ENCODE measurements around the gene TRIM63. TPM values are rescaled to one million over a fixed set of nuclear protein-coding genes. Genes with fewer than 3 reads are reported as not detected.

TRIM63 gene
- total RNA-seq, 1 experiment from 2014 or later = not detected

- peak; percentile 92 for DNase-seq
These were observed 27.4 kb upstream of the TRIM63 start for GRCh38 chr1:26094677-26095383.

More at GRCh38 chr1:26094677-26095383, 27.4 kb upstream of the TRIM63 start:
- peak overlapping the region in 1 of 2 experiments; percentile 45; a peak in 1 of 5 replicates for H3K4me3 Mint-ChIP-seq
- H3K23ac ChIP-seq (ENCODE audit: insufficient read length, low read depth, low read length) = no peak overlapping the region
- no peaks in the 10 kb centered on the region for H3K36me3 Mint-ChIP-seq (ENCODE audit: insufficient read depth in 1 of 3, low read depth in 3 of 3)
- H3K27ac ChIP-seq (ENCODE audit: insufficient read length, low read depth, low read length) = no peak overlapping the region
- no peaks in the 10 kb centered on the region for H3K79me2 ChIP-seq (ENCODE audit: insufficient read depth, low read length)
- no CpG with 5 or more reads among the region's 17 CpGs for WGBS (ENCODE audit: extremely low coverage, insufficient read length, low lambda C conversion rate)
- no peak overlapping the region for H3T11ph ChIP-seq (ENCODE audit: low read length)
- H2BK5ac ChIP-seq (ENCODE audit: insufficient read length, low read length) = no peak overlapping the region
- no peak overlapping the region for H2BK12ac ChIP-seq (ENCODE audit: insufficient read length, low read depth, low read length)
- no peak overlapping the region for H2AFZ ChIP-seq (ENCODE audit: low read length)
- H3K27me3 ChIP-seq (ENCODE audit: insufficient read depth, low read length) = no peaks in the 10 kb centered on the region
- peaks cover 23 to 36% of the 10 kb centered on the region in 2 experiments for H3K4me1 Mint-ChIP-seq
- H4K5ac ChIP-seq (ENCODE audit: insufficient read length, low read depth, low read length) = no peak overlapping the region
- H2BK120ac ChIP-seq (ENCODE audit: low read depth, low read length, poor library complexity, severe bottlenecking) = no peak overlapping the region
- TF ChIP-seq CTCF (conservative IDR thresholded peaks at IDR 0.05) = peak; percentile 31; the same call in 1 of the 3 replicates
- no peak overlapping the region for H2BK15ac ChIP-seq (ENCODE audit: low read depth, low read length)
- no peak overlapping the region for H3K56ac ChIP-seq (ENCODE audit: insufficient read length, low read depth, low read length)
- no peaks in the 10 kb centered on the region for H3K79me1 ChIP-seq (ENCODE audit: insufficient read depth, low read depth, low read length, poor library complexity, severe bottlenecking)
- H3K27ac Mint-ChIP-seq = no peak overlapping the region
- H4K91ac ChIP-seq (ENCODE audit: insufficient read length, low read depth, low read length) = no peak overlapping the region
- no peak overlapping the region for H2BK20ac ChIP-seq (ENCODE audit: low read depth, low read length, poor library complexity, severe bottlenecking)
- no peak overlapping the region for H3K4me2 ChIP-seq (ENCODE audit: insufficient read depth, insufficient read length, low read length)
- no peaks in the 10 kb centered on the region for H3K9me3 ChIP-seq (ENCODE audit: control insufficient read depth, low read depth, low read length)
- peaks cover 6% of the 10 kb centered on the region; the same call in 1 of the 2 replicates for H3K4me1 ChIP-seq (ENCODE audit: insufficient read depth, low read length)
- no peak overlapping the region for H4K8ac ChIP-seq (replicated peaks; ENCODE audit: insufficient read length, low read depth, low read length)
- no peak overlapping the region for H3K18ac ChIP-seq (ENCODE audit: insufficient read length, low read depth, low read length)
- H3K27me3 Mint-ChIP-seq (ENCODE audit: low read depth) = peaks cover 23% of the 10 kb centered on the region
- H3K14ac ChIP-seq (ENCODE audit: insufficient read depth, low read length) = peak overlapping the region; percentile 45; the same call in 1 of the 2 replicates
- no peaks in the 10 kb centered on the region for H4K20me1 ChIP-seq (ENCODE audit: control insufficient read depth, insufficient read depth, insufficient read length)
- no peak overlapping the region for H3K9ac ChIP-seq (ENCODE audit: extremely low read depth, insufficient read length, low read length)
- peaks cover 0 to 3% of the 10 kb centered on the region in 2 experiments; a peak in 1 of 5 replicates for H3K9me3 Mint-ChIP-seq
- H3K23me2 ChIP-seq (ENCODE audit: insufficient read length, low read depth, low read length, poor library complexity, severe bottlenecking) = no peaks in the 10 kb centered on the region
- H2AK5ac ChIP-seq (ENCODE audit: insufficient read length, low read length) = no peak overlapping the region
- no peak overlapping the region for H3K4ac ChIP-seq (ENCODE audit: low read depth, low read length)
